Measurements from ENCODE around the gene THRA. TPM values are rescaled to one million over a fixed set of nuclear protein-coding genes. Genes with fewer than 3 reads are reported as not detected.

THRA gene
- total and polyA plus RNA-seq, 2 of the 8 experiments (the other 6 are each of a cell fraction or from before 2014, with no cell fraction given): 6.4 to 10.2 TPM

- TF ChIP-seq SP1 (IDR thresholded peaks at IDR 0.05; ENCODE audit: low read depth, low read length) (no peak), BACH1 (IDR thresholded peaks at IDR 0.05; ENCODE audit: low read length) (no peak), SRF (IDR thresholded peaks at IDR 0.05; ENCODE audit: low read depth, low read length) (no peak), RBBP5 (IDR thresholded peaks at IDR 0.05; ENCODE audit: borderline replicate concordance, low read depth, low read length) (peak; percentile 62; the same call in 1 of the 2 replicates)
Measured at GRCh38 chr17:40063187-40063771, 514 bp downstream of the THRA start (continued).

Measured in H1 (cell line).